GM18909 (cell line): ENCODE results near the gene CALHM6.
"Not testable (repeated sequence)": the region's sequence is repeated elsewhere in the genome, so short reads cannot be mapped to it uniquely, and the experiment has no call there.

ENCODE experiments used
- ATAC-seq: cut with Tn5 transposase; IDR thresholded peaks from one replicate; pipeline ENCODE4 v1.9.1; 2021; ENCODE audit warnings: mild to moderate bottlenecking; ENCODE audit not compliant: unreplicated experiment, poor library complexity

CALHM6 gene

DNA sequence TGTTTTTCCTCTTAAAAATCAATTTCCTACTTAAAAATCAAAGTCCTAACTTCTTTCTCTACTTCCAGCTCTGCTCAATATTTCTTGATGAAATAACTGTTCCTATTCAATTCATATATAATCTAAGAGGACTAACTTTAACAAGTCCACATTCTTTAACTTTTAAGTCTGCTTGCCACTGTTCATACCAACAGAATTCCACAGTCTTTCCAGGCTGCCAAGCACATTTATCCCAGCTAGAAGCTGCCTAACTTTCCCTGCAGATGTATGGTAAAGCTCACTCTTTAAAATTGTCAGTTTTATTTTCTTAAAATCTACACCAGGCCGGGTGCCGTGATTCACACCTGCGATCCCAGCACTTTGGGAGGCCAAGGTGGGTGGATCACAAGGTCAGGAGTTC lies 11.5 kb downstream of the CALHM6 start:
- no peak for ATAC-seq

- no peak for ATAC-seq
These were observed 14.0 kb downstream of the CALHM6 start for GRCh38 chr6:116475141-116475540.

DNA sequence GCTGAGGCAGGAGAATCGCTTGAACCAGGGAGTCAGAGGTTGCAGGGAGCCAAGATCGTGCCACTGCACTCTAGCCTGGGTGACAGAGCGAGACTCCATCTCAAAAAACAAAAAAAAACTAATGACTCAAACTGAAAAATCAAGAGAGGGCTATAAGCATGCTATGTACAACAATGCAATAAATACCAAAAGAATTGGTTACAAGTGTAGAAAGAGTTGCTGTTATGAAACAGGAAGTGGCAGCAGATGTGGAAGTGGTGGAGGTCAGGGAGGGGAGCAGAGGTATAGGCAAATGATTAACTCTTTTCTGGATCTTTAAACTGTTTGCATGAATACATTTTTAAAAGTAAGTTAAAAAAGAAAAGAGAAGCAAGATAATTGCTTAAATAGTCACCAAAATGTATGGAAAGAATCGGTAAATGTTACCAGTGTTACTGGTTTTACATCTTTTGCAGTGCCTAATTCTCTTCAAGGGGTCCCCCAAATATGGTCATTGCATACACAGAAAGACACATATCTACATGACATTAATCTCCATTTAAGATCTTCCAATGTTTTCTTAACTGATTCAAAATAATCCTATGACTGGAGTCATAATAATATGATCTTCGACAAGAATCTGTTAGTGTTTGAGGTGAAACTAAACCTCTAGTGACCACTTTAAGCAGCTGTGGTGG lies 15.0 kb downstream of the CALHM6 start:
- ATAC-seq: peak; percentile 100

GRCh38 chr6:116482780-116483179 lies 21.6 kb downstream of the CALHM6 start:
- ATAC-seq: no peak

DNA sequence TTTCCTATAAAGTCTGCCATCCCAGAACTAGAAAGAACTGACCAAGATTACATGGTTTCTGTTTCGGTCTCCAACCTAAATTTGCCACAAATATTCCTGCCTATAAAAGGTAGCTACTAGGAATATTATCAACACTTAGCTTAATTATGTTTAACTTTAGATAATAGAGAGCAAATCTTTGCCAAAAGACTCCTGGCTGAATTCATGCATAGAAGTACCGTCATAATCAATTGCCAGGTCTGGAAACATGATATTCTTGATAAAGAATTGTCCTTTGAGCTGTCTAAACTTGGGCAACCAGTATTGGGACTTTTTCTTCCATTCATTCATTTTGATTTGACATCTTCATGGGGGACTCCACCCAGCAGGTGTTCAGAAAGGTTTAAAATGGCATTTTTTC lies 22.4 kb downstream of the CALHM6 start:
- no peak for ATAC-seq

DNA sequence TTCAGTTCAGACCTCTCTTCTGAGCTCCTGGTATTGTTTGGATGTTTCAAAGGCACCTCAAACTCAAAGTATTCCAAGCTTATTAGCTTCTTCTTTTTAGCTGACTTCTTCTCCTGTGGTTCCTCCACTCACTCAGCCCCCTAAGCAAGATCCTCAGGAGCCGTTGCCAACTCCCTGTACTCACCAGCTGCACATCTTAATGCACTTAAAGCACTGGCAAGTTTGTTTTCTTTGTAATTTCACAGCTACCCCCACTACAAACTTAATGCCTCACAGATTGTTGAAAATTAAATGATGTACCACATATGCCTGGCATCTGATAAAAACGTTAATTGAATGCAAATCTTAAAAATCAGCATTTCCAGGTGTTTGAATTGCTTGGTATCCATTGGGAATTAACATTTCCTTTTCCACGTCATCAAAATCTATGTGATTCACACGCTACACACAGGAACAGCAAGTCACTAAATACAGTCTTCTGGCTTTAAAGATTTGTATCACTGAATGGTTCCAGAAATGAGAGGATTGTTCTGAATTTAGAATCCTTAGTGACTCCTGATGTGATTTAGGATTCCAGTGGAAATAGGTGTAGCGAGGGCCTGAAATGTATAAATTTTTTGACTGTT lies 24.5 kb downstream of the CALHM6 start:
- no peak for ATAC-seq

DNA sequence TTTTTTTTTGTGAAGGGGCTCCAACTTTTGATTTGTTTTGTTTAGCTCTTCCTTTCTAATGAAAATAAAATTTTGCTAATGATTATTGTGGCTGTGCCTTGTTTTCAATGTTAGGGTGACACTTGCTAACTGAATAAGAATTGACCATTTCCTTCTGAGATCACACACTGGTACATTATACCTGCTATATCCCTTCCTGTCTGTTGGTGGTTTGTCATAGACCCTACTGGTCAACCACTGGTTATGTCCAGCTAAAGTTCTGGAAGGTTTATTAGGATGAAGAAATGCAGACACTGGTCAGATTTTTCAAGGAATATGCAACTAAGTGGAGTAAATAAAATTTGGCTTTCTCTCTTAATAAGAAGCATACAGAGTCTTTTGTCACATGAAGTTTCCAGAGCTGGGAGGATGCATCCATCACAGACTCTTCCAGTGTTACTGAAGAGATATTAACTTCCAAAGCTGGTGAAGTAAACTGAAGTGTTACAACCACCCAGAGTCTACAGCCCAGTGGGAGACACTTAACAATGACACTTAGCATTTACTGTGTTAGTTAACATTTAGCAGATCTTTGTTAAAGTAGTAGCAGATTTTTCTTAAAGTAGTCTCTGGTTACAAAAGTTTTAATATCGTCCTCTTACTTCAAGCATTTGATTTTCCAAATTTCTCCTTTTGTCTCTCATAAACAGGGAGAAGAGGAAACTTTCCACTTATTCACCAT lies 30.6 kb downstream of the CALHM6 start:
- no peak for ATAC-seq

GRCh38 chr6:116492331-116493067 lies 31.3 kb downstream of the CALHM6 start:
- ATAC-seq: no peak

GRCh38 chr6:116495161-116495560 lies 34.0 kb downstream of the CALHM6 start:
- not testable (repeated sequence) for ATAC-seq

DNA sequence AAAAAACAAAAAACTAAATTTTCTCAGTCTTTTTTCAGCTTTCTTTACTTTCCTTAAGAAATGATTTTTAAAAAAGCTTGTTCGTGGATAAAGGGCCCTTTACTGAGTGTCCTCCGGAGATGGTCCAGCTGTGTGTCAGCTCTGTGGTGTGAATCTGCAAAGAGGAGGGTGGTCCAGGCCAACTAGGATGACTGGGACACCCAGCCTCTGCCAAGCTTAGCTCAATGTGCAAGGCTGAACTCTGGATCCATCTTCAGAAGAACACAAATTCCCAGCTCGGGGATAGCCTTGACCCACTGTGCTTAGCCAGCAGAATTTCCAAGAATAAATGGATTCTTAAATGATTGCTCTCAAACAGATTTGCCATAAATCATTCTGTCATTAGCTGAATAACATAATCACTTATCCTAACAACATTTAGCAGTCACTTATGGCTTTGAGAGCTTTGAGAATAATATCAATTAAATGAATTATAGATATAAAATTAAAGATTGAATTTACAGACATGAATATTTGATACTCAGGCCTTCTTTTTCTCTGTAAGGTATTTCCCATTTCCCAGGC lies 36.0 kb downstream of the CALHM6 start:
- ATAC-seq: no peak

DNA sequence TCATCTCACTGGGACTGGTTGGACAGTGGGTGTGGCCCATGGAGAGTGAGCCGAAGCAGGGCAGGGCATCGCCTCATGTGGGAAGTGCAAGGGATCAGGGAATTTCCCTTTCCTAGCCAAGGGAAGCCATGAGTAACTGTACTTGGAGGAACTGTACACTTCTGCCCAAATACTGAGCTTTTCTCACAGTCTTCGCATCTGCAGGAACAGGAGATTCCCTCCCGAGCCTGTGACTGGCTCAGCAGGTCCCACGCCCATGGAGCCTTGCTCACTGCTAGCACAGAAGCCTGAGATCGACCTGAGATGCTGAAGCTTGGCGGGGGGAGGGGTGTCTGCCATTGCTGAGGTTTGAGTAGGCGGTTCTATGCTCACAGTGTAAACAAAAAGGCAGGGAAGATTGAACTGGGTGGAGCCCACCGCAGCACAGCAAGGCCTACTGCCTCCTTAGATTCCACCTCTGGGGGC lies 39.8 kb downstream of the CALHM6 start:
- ATAC-seq: no peak

DNA sequence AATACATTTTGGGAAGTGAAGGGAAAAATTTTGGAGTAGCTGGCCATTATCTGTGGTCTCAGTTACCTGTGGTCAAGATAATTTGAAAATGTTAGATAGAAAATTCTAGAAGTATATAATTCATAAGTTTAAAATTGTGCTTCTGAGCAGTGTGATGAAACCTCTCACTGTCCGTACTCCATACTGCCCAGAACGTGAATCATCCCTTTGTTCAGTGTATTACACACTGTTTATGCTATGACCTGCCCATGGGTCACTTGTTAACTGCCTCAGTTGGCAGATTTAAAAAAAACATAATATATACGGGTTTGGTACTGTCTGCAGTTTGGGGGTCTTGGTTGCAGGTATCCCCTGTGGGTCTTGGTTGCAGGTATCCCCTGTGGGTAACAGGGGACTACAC lies 46.1 kb downstream of the CALHM6 start:
- no peak for ATAC-seq

GRCh38 chr6:116508527-116508926 lies 47.4 kb downstream of the CALHM6 start:
- no peak for ATAC-seq

GRCh38 chr6:116511424-116512110 lies 50.4 kb downstream of the CALHM6 start, which contains the start of gene CALHM5:
Gene CALHM5 (plus strand): TSS chr6:116511639. CDS start chr6:116511697, 58 bp downstream.
- ATAC-seq: no peak

- ATAC-seq: peak; percentile 93
These were observed 51.0 kb downstream of the CALHM6 start for GRCh38 chr6:116512111-116512559.

GRCh38 chr6:116512734-116513133 lies 51.6 kb downstream of the CALHM6 start:
- no peak for ATAC-seq
